Measurements from ENCODE around the gene SCARB2.

DNA sequence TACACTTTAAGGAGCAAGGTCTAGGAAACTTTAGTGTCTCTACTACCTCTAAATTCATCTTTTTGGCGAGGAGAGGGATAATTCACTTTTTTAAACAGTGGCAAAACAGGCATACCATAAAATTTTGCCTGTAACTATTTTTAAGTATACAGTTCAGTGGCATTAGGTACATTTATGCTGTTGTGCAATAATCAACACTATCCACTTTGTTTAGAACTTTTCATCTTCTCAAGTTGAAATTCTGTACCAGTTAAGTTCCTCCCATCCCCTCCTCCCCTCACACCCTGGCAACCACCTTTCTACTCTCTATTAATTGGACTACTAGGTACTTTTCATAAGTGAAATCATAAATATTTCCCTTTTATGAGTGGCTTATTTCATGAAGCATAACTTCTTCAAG lies 96.8 kb downstream of the SCARB2 start:
- TF ChIP-seq, protein P1, sequence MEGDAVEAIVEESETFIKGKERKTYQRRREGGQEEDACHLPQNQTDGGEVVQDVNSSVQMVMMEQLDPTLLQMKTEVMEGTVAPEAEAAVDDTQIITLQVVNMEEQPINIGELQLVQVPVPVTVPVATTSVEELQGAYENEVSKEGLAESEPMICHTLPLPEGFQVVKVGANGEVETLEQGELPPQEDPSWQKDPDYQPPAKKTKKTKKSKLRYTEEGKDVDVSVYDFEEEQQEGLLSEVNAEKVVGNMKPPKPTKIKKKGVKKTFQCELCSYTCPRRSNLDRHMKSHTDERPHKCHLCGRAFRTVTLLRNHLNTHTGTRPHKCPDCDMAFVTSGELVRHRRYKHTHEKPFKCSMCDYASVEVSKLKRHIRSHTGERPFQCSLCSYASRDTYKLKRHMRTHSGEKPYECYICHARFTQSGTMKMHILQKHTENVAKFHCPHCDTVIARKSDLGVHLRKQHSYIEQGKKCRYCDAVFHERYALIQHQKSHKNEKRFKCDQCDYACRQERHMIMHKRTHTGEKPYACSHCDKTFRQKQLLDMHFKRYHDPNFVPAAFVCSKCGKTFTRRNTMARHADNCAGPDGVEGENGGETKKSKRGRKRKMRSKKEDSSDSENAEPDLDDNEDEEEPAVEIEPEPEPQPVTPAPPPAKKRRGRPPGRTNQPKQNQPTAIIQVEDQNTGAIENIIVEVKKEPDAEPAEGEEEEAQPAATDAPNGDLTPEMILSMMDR (IDR thresholded peaks at IDR 0.05), result no peak
- TF ChIP-seq ZFX (IDR thresholded peaks at IDR 0.05; ENCODE audit: borderline replicate concordance), result no peak

Data from 22Rv1 (cell line).